ENCODE data around the gene IDH3A.

Gene IDH3A

DNA sequence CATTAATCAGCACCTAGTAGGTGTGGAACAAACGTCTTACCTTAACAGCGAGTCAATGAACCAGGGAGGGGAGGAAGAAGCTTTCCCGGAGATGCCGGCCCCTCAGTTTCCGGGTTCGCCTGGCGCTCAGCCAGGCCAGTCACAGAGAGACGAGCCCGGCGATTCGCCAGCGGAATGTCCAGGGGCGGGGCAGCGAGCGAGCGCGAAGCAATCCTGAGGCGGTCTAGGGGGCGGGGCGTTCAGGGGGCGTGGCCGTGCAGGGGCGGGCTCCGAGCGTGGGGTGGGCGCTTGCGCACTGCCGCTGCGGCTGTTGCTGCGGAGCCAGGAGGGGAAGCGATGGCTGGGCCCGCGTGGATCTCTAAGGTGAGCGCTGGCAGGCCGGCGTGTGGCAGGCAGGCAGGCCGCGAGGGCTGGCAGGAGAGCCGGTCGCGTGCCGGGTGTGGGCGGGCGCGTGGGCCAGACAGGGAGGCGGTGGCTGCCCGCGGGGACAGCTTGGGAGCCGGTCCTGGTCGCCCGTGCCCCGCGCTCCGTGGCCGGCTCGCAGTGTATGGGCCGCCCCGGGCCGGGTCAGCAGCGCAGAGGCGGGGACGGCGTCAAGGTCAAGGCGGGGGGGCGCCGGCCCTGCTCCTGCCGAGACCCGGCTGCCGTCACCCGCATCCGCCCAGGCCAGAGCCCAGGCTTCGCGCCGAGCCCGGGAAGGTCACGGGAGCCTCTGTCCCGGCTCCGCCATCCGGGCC lies at the start of gene IDH3A:
TSS of gene IDH3A (plus strand) at position 295 of the 737 bp plus-strand sequence. CDS start at position 337, 42 bp downstream.
- peak; percentile 100 for DNase-seq (ENCODE audit: low read depth)

DNA sequence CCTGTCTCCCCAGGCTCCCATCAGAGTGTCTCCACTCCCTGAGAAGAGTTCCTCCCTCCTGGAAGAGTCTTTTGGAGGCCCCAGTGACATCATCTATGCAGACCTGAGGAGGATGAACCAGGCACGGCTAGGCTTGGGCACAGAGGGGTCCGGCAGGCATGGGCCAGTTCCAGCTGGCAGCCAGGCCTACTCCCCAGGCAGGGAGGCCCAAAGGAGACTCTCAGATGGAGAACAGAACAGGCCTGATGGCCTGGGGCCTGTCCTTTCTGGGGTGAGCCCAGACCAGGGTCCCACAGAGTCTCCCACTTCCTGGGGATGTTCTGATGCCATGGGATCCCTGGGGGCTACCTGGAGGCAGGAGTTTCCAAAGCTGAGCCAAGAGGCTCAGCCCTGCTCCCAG lies 48.3 kb upstream of the IDH3A start:
- DNase-seq (ENCODE audit: low read depth), result no peak

DNA sequence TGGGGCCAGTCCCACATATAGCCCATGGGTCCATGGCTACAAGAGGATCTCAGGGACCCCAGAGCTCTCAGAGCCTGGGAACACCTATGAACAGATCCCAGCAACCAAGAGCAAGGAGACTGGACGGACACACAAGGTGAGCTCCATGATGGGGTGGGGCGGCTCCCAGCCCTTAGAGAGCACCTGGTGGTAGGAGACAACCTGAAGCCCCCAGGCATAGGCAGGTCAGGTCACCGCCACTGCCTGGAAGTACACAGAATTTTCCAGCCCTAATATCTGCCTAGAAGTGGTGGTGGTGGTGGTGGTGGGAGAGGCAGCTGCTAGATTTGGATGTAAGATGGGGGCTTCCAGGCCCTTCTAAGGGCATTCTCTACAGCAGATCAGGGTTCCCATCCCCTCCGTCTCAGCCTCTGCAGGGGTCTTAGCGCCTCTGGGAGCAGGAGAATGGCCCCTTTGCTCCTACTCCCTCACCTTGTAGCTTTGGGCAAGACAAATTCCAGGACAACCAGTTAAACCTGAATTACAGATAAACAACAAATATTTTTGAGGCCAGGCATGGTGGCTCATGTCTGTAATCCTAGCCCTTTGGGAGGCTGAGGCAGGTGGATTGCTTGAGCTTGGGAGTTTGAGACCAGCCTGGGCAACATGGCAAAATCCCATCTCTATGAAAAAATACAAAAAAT lies 47.6 kb upstream of the IDH3A start:
- DNase-seq (ENCODE audit: low read depth), result no peak

DNA sequence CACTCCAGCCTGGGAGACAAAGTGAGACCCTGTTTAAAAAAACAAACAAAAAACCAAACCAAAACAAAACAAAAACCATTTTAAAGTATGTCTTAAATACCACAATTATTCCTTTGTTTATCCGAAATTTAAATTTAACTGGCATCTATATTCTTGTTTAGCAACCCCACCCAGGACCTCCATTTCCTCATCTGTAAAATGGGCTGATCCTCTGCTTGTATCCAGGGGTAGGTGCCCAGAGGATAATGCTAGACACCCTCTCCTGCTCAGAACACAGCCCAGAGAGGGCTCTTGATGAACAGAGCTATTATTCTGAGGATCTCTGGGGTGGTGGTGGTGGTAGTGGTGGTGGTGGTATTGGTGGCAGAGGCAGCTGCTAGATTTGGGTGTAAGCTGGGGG lies 47.0 kb upstream of the IDH3A start:
- no peak for DNase-seq (ENCODE audit: low read depth)

DNA sequence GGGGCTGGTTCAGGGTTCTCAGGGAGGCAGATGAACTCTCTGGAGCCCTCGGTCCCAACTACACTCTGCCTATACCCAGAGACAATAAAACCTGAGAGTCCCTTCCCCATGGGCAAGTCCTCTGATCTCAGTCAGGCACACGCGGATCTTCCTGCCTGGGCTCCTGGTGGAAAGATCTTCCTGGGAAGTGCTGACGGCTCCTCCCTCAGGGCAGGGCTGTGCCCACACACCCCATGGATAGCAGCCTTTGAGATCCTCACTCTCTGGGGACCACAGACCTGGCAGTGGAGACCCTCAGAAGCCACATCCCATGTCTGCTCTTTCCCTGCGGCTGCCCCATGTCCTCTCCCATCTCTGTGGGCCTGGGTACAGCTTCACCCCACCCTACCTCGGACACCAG lies 46.4 kb upstream of the IDH3A start:
- no peak for DNase-seq (ENCODE audit: low read depth)

DNA sequence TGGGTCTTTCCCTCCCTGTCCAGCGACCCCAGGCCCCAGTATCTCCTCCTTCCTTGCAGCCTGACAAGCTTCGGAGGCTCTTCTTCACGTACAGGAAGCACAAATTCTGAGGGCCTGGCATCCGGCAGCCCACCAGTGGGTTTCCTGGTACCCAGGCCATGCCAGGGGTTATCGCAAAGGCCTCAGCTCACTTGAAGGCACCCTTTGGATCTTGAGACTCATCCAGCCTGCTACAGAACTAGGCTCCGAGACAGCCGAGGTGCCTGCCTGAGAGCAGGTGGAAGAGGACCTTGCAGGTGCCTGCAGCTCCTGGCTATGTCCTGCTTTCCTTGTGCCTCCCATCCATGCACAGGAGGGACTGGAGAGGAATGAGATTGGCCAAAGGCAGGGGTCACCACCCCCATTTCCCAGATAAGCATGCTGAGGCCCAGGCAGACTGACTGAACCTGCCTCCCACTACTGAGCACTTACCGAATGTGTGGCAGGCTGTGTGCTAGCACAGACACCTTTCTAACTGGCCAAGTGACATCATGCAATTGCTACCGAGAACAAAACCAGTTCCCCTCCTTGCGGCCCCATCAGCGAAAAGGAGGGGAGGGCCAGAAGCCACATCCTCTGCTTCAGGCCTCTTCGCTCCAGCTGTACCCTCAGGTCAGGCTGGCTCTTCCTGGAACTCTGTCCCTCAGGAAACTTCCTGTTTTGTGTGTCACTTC lies 45.6 kb upstream of the IDH3A start:
- peak; percentile 16 for DNase-seq (ENCODE audit: low read depth)

DNA sequence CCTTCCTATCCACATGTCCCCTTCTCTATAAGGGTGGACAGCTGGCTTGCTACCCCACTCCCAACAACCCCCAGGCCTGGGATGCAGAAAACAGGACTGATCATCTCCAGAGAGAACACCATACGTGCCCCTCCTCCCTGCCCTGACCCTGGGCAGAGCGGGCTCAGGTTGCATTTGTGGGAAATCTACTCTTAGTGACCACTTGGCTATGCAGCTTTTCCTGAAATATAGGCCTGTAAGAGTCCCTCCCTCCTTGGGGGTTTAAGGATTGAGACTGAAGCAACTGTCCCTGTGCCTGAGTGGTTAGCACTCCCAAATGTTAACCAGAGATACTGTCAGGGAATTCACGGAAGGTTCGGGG lies 45.1 kb upstream of the IDH3A start:
- DNase-seq (ENCODE audit: low read depth), result no peak

DNA sequence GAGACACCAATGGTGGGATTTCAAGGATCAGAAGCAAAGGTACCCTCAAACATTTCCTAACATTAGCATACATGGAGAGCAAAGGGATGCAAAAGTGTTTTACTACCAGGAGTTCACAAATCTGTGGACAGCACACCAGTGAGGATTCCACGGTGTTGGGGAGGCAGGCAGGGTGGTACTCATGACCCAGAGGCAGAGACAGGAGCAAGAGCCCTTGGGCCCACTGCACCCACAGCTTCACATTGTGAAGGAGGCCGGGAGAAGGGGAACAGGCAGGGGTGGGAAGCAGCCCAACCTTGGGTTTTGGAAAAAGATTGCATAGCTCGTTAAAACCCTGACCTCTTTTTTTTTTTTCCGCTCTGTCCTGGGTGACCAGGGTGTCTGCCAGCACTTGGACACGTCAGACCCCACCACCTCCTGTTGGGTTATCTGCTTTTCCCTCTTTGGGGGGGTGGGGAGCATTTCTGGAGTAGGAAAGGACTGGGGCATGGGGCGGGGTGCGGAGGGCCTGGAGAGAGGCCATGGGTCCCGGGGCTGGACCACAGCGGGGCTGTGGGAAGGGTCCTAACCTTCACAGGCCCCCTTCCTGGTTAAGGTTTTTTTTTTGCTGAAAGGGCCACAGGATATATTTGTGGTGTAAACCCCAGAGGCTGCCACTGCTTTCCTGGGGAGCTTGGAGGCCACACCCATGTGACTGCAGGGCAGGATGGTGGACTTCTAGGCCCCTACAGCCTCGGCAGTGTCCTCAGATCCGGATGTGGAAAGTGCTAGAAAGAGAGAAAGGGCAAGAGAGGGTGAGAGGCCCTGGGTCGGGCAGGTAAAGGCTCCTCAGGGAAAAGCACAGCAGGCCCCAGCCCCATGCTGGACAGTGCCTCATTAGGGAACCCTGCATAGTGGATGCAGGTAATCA lies 44.3 kb upstream of the IDH3A start:
- no peak for DNase-seq (ENCODE audit: low read depth)

DNA sequence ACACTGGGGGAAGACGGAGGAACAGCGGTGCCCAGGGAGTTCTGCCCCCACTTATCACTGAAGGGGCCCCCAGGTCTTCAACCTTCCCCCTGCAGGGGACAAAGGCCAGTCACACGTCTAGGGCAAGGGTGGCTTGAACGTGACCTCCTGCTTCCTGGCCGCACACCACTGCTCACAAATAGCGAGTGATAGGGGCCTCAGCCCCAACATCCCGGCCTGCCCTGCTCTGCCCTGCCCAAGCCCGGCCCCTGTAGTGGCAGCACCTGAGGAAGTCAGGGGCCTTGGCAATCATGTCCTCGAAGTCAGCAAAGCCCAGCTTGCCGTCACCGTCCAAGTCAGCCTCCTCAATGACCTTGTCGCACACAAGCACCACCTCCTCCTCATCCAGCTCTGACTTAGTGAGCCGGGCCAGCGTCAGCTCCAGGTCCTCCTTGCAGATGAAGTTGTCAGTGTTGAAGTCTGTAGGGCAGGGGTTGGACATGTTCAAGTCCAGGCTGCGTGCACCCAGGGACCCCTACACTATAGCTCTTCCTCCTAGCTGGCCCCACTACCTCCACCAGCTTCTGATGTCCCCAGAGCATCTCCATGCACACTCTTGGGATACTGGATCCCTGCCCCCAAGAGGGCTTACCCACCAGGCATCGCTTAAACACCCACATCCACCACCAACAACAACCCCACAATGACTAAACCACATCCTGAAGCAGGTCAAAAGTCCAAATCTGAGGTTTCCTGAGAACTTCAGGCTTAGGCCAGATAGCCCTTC lies 43.5 kb upstream of the IDH3A start:
- no peak for DNase-seq (ENCODE audit: low read depth)

DNA sequence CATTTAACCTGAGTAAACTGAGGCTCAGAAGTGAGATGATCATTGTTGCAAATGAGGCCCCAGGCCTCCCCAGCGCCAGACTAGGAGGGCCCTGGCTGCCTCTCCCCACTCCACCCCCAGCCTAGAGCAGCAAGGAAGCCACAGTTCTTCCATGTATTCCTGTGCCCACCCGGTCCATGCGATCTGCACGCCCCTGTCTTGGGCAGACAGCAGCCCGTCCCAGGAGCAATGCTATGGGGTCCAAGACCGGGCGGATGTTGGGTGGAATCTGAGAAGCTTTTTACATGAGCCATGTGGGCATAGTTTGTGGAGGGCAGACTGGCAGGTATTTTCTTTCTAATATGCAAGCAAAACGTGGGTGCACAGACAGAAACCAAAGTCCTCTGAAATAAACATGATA lies 41.7 kb upstream of the IDH3A start:
- no peak for DNase-seq (ENCODE audit: low read depth)

DNA sequence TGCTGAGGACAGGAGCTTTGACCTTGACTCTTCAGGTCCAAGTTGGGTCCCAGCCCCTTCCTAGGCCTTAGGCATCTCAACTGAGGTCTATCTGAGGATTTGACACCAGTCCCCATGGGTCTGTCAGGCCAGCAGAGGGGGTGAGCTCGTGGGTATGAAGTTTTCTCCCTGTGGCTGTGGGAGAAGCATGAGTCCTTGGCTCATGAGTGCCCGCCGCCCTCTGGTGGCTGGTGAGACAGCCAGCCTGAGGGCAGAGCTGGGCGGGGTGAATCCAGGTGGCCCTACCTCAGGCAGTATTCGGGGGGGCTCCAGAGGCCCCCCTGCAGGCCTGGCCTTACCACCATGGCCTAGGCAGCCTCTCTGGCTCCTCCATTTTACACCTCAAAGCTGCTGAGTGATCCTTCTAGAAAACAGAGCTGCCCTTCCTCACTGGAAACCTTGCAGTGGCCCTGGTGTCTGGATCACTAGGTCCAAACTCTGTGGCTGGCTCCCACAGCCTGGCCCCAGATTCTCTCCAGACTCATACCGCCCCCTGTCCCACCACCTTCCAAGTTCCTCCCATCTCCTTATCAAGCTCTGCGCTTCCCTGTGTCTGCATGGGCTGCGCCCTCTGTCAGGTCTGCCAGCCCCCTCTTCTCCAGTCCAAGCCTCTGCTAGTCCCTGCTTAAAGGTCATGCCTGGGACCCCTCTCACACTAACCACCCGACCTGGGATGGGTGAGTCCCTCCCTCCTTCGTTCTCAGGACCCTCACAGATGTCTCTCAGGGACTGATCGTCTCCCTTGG lies 40.7 kb upstream of the IDH3A start:
- DNase-seq (ENCODE audit: low read depth), result peak; percentile 73

DNA sequence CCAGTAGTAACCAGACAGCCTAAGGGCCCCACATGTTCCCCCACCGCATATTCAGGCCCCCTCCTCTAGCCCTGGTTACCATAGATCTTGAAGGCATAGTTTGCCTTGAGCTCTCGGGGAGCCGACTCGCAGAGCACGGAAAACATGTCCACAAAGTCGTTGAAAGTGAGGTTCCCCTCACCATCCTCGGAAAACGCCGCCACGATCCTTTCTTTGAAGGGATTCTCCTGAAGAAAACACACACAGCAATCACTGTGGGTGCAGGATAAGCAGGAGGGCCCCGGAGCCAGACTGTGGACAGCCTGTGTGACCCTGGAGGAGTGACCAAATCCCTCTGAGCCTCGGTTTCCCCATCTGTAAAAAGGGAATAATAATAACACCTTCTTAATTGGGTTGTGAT lies 40.0 kb upstream of the IDH3A start:
- DNase-seq (ENCODE audit: low read depth), result no peak

DNA sequence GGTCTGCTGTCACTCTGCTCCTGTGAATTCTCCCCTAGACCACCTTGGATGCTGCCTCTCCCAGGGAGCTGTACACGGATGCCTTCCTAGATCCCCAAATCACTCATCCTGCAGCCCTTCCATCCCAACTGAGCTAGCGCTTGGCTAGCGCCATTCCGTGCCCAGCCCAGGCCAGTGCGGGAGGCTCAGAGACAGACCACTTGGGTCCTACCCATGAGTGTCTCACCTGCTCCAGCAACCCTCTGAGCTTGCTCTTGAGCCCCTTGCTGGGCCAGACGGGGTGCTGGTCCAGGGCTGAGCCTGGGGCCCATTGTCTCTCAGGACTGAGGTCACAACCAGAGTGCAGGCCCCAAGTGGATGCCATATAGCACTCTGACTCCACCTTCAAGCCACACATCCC lies 39.1 kb upstream of the IDH3A start:
- DNase-seq (ENCODE audit: low read depth), result no peak

DNA sequence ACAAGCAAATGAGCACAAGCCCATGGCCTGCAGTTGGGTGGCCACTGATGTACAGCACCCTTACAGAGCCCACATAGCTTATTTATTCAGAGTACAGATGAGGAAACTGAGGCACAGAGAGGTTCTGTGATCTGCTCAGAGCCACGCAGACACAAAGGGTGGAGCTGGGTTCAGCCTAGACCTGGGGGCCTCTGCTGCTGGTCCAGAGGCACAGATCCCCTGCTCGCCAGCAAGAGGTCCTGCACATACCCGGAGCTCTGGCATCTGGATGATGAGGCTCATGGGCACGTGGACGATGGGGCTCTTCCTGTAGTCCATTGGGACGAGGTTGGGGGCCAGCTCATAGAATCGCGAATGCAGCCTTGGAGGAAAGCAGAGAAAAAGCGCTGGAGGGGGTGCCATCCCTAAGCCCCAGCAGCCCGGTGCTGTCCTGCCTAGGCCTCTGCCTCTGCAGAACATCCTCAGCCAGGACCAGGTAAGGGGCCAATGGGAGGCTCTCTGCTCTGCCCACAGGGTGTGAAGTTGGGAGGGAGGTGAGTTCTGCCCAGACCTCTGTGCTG lies 38.2 kb upstream of the IDH3A start:
- no peak for DNase-seq (ENCODE audit: low read depth)

DNA sequence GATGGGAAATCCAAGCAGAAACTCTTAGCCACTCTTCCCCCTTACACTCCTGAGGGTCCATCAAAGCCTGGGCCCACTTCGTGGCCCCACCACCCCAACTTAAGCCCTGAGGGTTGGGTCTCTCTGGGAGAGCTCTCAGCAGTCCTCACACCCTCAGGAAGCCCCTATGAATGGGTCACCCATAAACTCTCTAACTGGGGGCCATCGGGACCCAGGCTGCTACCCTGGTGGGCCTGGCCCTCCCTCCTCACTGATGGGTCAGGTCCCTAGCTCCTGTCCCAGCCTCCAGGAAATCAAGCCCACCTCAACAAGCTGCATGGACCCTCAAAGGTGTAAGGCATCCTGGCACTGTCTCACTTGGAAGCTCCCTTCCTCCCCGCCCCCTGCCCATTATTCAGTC lies 37.4 kb upstream of the IDH3A start:
- DNase-seq (ENCODE audit: low read depth), result no peak

DNA sequence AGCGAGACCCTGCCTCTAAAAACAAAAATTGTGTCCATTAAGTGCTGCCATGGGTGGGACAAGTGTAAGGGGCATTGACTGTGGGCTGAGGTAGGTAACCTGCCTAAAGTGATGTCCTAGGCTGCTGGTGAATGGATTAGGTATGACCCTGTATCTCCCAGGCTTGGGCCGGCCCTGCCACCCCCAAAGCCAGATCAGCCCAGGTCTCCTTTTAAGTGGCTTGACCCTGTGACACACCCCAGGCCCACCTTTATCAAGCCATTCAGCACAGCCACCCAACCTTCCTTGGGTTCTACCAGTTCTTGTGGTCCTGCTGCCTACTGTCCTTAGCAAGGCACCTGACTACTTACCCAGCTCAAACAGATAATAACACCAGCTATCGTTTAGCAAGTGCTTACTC lies 36.6 kb upstream of the IDH3A start:
- no peak for DNase-seq (ENCODE audit: low read depth)

DNA sequence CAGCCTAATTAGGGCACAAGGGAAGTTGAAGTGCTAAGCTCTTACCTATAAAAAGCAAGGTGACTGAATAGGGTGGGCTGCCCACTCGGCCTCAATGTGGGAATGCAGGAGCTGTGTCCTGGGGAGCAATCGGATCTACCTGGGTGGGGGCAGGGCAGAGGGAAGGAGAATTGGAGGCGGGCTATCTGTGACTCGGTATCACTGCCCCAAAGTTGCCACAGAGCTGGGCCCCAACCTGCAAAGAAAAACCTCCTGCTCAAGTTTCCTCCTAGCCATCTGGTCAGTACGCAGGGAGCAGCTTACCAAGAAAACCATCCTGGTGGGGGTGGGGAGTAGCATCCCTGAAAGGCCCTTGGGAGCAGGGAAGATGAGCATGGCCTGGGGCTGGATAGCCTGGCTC lies 28.6 kb upstream of the IDH3A start:
- DNase-seq (ENCODE audit: low read depth), result no peak

DNA sequence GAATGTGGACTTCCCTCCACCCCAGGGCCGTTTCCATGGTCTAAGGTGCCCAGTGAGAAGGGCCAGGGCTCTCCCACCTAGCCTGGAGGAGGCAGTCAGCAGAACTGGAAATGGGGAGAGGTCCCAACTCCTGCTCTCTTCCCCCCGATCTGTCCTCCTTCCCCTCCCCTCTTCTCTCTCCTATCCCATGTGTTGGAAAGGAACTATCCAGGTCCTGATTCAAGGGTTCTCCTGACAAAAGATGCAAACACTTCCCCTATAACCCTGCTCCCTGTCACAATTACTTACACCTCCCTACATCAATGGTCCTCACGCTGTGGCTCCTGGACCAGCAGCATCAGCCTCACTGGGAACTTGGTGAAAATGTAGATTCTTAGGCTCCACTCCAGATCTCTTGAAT lies 23.9 kb upstream of the IDH3A start:
- DNase-seq (ENCODE audit: low read depth), result no peak

DNA sequence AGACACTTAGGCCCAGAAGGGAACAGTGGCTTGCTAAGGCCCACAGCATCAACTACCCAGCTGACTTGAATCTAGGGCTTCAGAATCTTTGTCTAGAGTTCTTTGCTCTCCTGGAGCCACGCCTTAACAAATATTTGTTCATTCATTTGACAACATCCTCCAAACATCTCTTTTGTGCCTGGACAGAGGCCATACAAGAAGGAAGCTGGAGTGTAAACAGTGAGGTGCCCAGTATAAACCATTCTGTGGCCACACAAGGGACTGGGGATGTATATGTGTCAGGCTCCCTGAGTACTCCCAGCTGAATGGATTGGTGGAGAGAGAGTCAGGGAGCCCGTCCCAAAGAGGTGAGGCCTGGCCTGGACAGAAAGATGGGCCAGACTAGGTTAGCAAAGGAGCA lies 21.3 kb upstream of the IDH3A start:
- no peak for DNase-seq (ENCODE audit: low read depth)

DNA sequence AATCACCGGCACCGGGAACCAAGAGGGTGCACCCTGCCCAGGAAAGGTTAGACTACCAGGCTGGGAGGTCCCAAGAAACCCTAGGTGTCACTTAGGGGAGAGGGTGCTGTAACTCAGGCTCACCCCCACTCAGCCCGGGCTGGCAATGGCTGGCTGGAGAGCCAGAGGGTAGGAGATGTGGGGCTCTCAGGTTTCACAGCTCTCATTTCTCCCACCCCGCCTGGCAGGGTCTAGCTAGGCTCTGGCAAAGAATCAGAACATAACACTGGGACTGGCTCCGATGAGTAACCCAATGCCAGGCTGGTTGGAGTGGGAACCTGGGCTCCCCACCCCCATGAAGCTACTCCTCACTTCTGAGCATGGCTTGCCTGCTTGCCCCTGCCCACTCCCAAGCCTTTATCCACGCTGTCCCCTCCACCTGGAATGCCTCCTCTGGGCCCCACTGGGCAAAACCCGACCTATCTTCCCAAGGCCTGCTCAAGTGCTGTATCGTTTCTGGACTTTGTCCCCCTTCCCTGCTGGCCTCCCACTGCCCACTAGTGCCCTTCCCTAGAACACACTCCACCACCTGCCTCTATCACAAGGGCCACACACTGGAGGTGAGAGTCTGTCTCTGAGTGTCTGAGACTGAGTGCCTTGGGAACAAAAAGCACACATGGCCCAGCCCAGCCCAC lies 19.9 kb upstream of the IDH3A start:
- DNase-seq (ENCODE audit: low read depth), result no peak

Data from stimulated activated CD8-positive, alpha-beta memory T cell treated with anti-CD3 and anti-CD28 coated beads, Interleukin-15, amount 100 ng/mL, for 1 hour (primary cell).